Smooth muscle cell of the brain vasculature (primary cell): ENCODE results near the gene EPB41L1.
"Not testable (repeated sequence)": the region's sequence is repeated elsewhere in the genome, so short reads cannot be mapped to it uniquely, and the experiment has no call there.

Experiments
- DNase-seq: peaks from one replicate; pipeline ENCODE4 v3.0.0-alpha.2; 2012; ENCODE audit warnings: low read depth, low spot score

EPB41L1 gene

DNA sequence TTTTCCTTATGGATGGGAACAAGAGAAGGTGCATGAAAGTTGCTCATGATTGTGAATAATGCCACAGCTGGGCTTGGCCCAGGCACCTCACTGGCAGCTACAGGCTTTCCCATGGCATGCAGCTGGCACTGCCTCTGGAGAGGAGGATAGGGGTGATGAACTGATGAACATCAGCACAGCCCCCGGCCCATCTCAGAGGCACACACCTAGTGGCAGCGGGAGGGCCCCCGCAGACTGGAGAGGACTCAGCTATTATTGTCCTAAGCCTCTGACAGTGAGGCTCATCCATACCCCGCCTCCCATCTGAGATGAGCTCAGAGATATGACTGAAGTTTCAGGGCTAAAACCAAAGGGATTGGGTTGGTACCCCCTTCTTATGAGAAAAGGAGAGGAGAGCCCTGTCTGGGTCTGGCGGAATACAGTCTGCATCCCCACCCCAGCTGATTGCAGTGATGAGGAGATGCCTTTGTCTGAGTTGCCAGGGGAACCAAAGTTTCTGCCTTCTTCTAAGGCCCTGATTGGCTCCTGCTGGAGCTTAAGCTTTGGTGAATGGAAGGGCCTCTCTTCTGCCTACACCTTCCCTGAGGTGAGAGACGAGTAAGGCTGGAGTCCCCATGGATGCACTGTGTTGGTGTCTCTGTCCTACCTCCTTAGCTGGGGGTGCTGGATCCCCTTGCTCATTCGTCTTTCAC, 27.6 kb upstream of the EPB41L1 start:
- no peak for DNase-seq

- no peak for DNase-seq
Measured at GRCh38 chr20:36128463-36129159, 25.9 kb upstream of the EPB41L1 start.

GRCh38 chr20:36129160-36129543, 25.4 kb upstream of the EPB41L1 start:
- no peak for DNase-seq

- no peak for DNase-seq
Measured at GRCh38 chr20:36130390-36130789, 24.1 kb upstream of the EPB41L1 start.

- DNase-seq: no peak
Measured at GRCh38 chr20:36132802-36133211, 21.7 kb upstream of the EPB41L1 start.

- DNase-seq: no peak
Measured at GRCh38 chr20:36133821-36134220, 20.7 kb upstream of the EPB41L1 start.

GRCh38 chr20:36135159-36135558, 19.4 kb upstream of the EPB41L1 start:
- DNase-seq: no peak

DNA sequence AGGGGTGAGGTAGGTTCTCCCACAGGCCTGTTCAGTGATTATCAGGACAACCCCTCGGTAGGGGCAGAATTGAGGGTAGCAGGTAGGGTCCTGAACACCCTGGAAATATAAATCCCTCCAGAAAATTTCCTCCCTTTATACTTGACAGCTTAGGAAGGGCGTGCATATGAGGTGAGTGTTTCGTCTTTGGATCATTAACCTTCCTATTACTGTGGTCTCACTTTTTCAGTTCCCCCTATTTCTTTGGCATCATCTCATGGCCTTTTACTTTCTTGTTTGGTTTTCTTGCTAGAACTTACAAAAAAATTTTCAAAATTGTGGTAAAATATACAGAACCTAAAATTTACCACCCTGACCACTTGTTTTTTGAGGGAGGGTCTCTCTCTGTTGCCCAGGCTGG, 18.7 kb upstream of the EPB41L1 start:
- DNase-seq: no peak

DNA sequence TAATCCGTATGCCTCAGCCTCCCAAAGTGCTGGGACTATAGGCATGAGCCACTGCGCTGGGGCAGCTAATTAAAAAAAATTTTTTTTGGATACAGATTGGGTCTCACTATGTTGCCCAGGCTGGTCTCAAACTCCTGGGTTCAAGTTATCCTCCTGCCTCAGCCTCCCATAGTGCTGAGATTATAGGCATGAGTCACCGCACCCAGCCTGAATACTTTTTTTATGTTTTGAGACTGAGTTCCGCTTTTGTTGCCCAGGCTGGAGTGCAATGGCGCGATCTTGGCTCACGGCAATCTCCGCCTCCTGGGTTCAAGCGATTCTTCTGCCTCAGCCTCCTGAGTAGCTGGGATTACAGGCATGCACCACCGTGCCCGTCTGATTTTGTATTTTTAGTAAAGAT, 17.2 kb upstream of the EPB41L1 start:
- DNase-seq: not testable (repeated sequence)

- DNase-seq: no peak
Measured at GRCh38 chr20:36141310-36141709, 13.2 kb upstream of the EPB41L1 start.

DNA sequence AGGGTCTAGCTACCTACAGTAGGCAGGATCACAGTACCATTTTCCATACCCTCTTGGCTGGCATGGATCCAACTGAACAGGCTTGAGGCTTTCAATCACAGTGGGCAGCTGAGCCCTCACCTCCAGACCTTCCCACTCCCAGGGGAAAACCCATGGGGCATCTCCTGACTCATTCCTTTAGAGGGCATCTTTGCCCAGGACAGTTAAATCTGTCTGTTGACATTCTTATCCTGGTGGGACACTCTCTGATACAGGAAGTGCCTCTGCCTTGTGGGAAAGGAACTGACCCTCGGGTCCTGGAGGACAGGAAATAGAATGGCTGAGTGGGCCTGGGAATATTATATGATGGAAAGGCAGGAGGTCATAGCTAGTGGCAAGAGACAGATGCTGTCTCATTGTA, 10.2 kb upstream of the EPB41L1 start:
- DNase-seq: no peak

- DNase-seq: no peak
Measured at GRCh38 chr20:36145877-36146707, 8.4 kb upstream of the EPB41L1 start.

DNA sequence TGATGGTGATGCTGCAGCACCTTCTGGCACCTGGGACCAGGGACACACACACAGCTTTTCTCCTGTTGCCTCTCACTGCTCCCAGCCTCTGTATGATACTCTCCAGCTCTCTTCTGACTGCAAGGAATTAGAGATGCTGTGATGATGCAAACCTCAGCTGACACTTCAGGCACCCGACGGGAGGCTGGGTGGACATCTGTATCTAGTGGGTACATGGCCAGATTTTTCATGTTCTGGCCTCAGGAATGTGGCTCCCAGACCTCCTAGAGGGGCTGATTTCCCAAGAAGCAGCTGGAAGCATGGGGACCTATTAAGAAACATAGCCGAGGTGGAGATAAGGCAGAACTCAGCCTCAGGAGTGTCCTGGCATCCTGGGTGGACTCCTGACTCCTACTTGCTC, 6.8 kb upstream of the EPB41L1 start:
- no peak for DNase-seq

- DNase-seq: no peak
Measured at GRCh38 chr20:36148439-36148838, 6.1 kb upstream of the EPB41L1 start.

GRCh38 chr20:36149012-36149411, 5.5 kb upstream of the EPB41L1 start:
- DNase-seq: no peak

GRCh38 chr20:36149469-36149868, 5.1 kb upstream of the EPB41L1 start:
- DNase-seq: no peak

GRCh38 chr20:36150489-36150846, 4.1 kb upstream of the EPB41L1 start:
- DNase-seq: no peak

DNA sequence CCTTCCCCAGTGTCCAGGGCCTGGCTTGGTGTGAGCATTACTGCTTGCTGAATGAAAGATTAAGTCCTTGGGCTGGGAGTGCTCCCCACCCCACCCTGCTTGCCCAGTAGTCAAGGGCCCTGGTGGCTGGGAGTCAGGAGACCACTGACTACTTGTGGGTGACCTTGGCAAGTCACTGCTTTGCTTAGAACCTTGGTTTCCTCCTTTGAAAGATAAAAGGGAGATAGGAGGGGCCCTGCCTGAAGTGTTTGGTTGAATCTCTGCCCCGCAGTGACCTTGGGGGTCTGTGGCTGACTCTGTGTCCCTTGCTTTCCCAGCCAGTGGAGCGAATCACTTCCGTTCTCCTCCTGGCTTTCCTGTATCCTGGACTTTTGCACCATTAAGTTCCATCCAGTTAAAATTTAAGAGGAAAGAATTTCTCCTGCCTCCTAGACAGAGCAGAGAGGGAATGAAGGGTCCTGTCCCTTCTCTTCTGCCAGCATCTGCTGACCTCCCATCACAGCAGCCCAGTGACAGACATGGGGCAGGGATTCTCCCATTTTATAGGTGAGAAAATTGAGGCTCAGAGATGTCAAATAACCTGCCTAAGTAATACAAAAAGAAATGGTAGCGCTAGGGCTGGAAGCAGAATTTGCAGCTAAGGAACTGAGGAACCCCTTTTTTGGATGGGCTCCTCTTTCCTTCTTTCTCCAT, 3.5 kb upstream of the EPB41L1 start:
- DNase-seq: no peak

GRCh38 chr20:36152261-36152660, 2.3 kb upstream of the EPB41L1 start:
- DNase-seq: no peak

GRCh38 chr20:36153204-36153603, 1.3 kb upstream of the EPB41L1 start:
- DNase-seq: no peak

DNA sequence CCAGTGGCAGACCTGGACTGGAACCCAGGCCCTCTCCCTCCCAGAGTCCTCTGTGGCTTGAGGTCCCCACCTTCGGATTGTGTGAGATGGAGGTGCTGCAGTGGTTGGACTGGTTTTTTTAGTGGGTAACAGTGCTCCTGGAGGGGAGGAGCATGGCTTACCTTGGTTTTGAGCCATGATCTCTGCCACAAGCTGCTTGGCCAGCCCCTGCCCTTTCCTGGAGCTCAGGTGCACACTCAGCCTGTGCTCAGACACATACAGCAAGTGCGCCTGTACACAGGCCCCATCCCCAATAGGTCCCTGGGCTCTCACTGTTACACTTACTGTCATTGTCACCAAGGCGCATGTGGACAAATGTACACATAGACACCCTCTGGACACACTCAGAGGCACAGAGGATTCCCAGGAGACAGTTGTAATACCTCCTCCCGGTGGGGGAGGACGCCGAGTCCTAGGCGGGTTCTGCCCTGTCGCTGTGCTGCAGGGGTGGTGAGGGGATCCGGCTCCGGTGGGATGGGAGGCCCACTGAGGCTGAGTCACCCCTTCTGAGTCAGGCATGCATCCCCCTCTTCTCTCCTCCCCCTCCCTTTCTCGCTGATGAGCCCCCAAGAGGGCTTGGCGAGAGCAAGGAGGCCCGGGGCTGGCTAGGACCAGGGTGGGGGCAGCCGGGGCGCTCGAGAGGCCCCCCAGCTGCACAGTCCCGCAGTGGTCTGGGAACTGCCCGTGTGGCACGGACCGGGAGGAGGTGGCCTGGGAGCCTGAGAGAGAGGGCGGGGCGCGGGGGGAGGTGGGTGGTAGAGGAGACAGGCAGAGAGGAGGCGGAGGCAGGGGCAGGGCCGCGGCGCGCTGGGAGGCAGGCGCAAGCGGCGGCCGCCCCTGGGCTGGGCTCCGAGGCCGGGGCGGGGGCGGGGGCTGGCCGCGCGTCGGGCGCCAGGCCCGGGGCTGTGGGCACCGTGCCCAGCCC, 522 bp upstream of the EPB41L1 start:
- no peak for DNase-seq
